Measurements from ENCODE around the gene MAGI3.

DNA sequence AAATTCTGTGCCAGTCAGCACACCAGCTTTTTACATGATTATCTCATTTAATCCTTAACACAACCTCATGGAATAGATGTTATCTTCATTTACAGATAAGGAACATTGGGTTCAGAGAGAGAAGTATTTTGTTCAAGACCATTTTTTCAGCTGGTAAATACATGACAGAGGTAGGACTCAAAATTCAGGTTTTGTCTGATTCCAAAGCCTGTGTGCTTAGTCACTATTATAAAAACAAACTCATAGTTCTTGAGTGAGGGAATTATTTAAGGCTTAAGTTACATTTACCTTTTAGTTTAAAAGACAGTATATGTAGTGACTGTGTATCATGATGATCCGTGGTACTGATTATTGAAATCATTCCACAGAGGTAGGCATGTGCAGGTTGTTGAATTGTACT is 125.2 kb downstream of the MAGI3 start:
- TF ChIP-seq, protein P1, sequence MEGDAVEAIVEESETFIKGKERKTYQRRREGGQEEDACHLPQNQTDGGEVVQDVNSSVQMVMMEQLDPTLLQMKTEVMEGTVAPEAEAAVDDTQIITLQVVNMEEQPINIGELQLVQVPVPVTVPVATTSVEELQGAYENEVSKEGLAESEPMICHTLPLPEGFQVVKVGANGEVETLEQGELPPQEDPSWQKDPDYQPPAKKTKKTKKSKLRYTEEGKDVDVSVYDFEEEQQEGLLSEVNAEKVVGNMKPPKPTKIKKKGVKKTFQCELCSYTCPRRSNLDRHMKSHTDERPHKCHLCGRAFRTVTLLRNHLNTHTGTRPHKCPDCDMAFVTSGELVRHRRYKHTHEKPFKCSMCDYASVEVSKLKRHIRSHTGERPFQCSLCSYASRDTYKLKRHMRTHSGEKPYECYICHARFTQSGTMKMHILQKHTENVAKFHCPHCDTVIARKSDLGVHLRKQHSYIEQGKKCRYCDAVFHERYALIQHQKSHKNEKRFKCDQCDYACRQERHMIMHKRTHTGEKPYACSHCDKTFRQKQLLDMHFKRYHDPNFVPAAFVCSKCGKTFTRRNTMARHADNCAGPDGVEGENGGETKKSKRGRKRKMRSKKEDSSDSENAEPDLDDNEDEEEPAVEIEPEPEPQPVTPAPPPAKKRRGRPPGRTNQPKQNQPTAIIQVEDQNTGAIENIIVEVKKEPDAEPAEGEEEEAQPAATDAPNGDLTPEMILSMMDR (conservative IDR thresholded peaks at IDR 0.05 in 1 of 2, IDR thresholded peaks at IDR 0.05 in 1 of 2; ENCODE audit: low read depth in 1 of 2, low read length in 2 of 2): no peak
- TF ChIP-seq EZH2 (IDR thresholded peaks at IDR 0.05; ENCODE audit: low read length, missing control alignments): no peak
